IPS-18a (cell line): Measurements from ENCODE around the gene NEDD4L.
A peak's percentile ranks its signal among the peaks of the same experiment; 100 is the strongest.
"Not testable (repeated sequence)": the region's sequence is repeated elsewhere in the genome, so short reads cannot be mapped to it uniquely, and the experiment has no call there.

Source experiments
- H3K27ac ChIP-seq: one replicate; pipeline ENCODE4 v1.5.1; 2013; ENCODE audit warnings: low read length
- H3K27me3 ChIP-seq: one replicate; pipeline ENCODE4 v1.6.1; 2013; ENCODE audit warnings: mild to moderate bottlenecking, low read length; ENCODE audit not compliant: control insufficient read depth, insufficient read depth
- H3K36me3 ChIP-seq: one replicate; pipeline ENCODE4 v1.6.1; 2013; ENCODE audit warnings: low read depth, low read length; ENCODE audit not compliant: control insufficient read depth
- H3K4me1 ChIP-seq: one replicate; pipeline ENCODE4 v1.6.1; 2013; ENCODE audit warnings: low read depth, low read length; ENCODE audit not compliant: control insufficient read depth
- H3K4me3 ChIP-seq: one replicate; pipeline ENCODE4 v1.5.1; 2013; ENCODE audit warnings: low read length
- H3K9ac ChIP-seq: one replicate; pipeline ENCODE4 v1.6.1; 2013; ENCODE audit warnings: mild to moderate bottlenecking, low read length, moderate library complexity
- H3K9me3 ChIP-seq: one replicate; pipeline ENCODE4 v1.6.1; 2013; ENCODE audit warnings: low read depth, low read length; ENCODE audit not compliant: control insufficient read depth

NEDD4L gene

GRCh38 chr18:58253871-58254270, 209.8 kb downstream of the NEDD4L start:
- no peak overlapping the region for H3K4me3 ChIP-seq
- H3K27ac ChIP-seq: no peak overlapping the region
- H3K9ac ChIP-seq: no peak overlapping the region
- peaks cover 28% of the 10 kb centered on the region for H3K4me1 ChIP-seq
- H3K36me3 ChIP-seq: no peaks in the 10 kb centered on the region
- no peaks in the 10 kb centered on the region for H3K27me3 ChIP-seq
- H3K9me3 ChIP-seq: no peaks in the 10 kb centered on the region

- Histone ChIP-seq H3K27ac (no peak overlapping the region), H3K9me3 (no peaks in the 10 kb centered on the region), H3K36me3 (no peaks in the 10 kb centered on the region), H3K4me3 (peak overlapping the region; percentile 59), H3K27me3 (no peaks in the 10 kb centered on the region), H3K4me1 (peaks cover 39% of the 10 kb centered on the region), H3K9ac (no peak overlapping the region)
Observed at GRCh38 chr18:58254873-58255511, 211.0 kb downstream of the NEDD4L start.

GRCh38 chr18:58255701-58256311, 211.8 kb downstream of the NEDD4L start:
- H3K9ac ChIP-seq: no peak overlapping the region
- no peaks in the 10 kb centered on the region for H3K36me3 ChIP-seq
- H3K4me3 ChIP-seq: no peak overlapping the region
- H3K27me3 ChIP-seq: no peaks in the 10 kb centered on the region
- no peak overlapping the region for H3K27ac ChIP-seq
- peaks cover 42% of the 10 kb centered on the region for H3K4me1 ChIP-seq
- H3K9me3 ChIP-seq: no peaks in the 10 kb centered on the region

- Histone ChIP-seq H3K4me1 (peaks cover 42% of the 10 kb centered on the region), H3K27ac (no peak overlapping the region), H3K4me3 (no peak overlapping the region), H3K36me3 (no peaks in the 10 kb centered on the region), H3K9ac (no peak overlapping the region), H3K9me3 (no peaks in the 10 kb centered on the region), H3K27me3 (no peaks in the 10 kb centered on the region)
Observed at GRCh38 chr18:58256316-58257080, 212.5 kb downstream of the NEDD4L start.

GRCh38 chr18:58257461-58257860, 213.4 kb downstream of the NEDD4L start:
- no peaks in the 10 kb centered on the region for H3K9me3 ChIP-seq
- H3K27ac ChIP-seq: no peak overlapping the region
- H3K4me3 ChIP-seq: no peak overlapping the region
- H3K36me3 ChIP-seq: no peaks in the 10 kb centered on the region
- H3K9ac ChIP-seq: no peak overlapping the region
- no peaks in the 10 kb centered on the region for H3K27me3 ChIP-seq
- H3K4me1 ChIP-seq: peaks cover 36% of the 10 kb centered on the region

GRCh38 chr18:58258692-58259342, 214.8 kb downstream of the NEDD4L start:
- no peak overlapping the region for H3K9ac ChIP-seq

GRCh38 chr18:58263055-58263957, 219.3 kb downstream of the NEDD4L start:
- H3K4me1 ChIP-seq: peaks cover 25% of the 10 kb centered on the region
- H3K36me3 ChIP-seq: no peaks in the 10 kb centered on the region
- no peak overlapping the region for H3K27ac ChIP-seq
- no peaks in the 10 kb centered on the region for H3K27me3 ChIP-seq
- H3K9me3 ChIP-seq: no peaks in the 10 kb centered on the region
- H3K4me3 ChIP-seq: no peak overlapping the region
- H3K9ac ChIP-seq: no peak overlapping the region

More at GRCh38 chr18:58258692-58259342, 214.8 kb downstream of the NEDD4L start:
- Histone ChIP-seq H3K27ac (no peak overlapping the region), H3K4me3 (no peak overlapping the region), H3K36me3 (no peaks in the 10 kb centered on the region), H3K27me3 (no peaks in the 10 kb centered on the region), H3K9me3 (no peaks in the 10 kb centered on the region), H3K4me1 (peaks cover 43% of the 10 kb centered on the region)

- H3K27me3 ChIP-seq: no peaks in the 10 kb centered on the region
Observed at GRCh38 chr18:58264075-58264474, 220.0 kb downstream of the NEDD4L start.

GRCh38 chr18:58264840-58265239, 220.8 kb downstream of the NEDD4L start:
- Histone ChIP-seq H3K9me3 (no peaks in the 10 kb centered on the region), H3K9ac (no peak overlapping the region), H3K4me3 (no peak overlapping the region), H3K27ac (no peak overlapping the region), H3K36me3 (no peaks in the 10 kb centered on the region), H3K27me3 (no peaks in the 10 kb centered on the region), H3K4me1 (peaks cover 16% of the 10 kb centered on the region)

More at GRCh38 chr18:58264075-58264474, 220.0 kb downstream of the NEDD4L start:
- no peak overlapping the region for H3K9ac ChIP-seq
- H3K4me3 ChIP-seq: no peak overlapping the region
- no peak overlapping the region for H3K27ac ChIP-seq
- H3K36me3 ChIP-seq: no peaks in the 10 kb centered on the region
- no peaks in the 10 kb centered on the region for H3K9me3 ChIP-seq
- H3K4me1 ChIP-seq: peaks cover 23% of the 10 kb centered on the region

- H3K27me3 ChIP-seq, H3K27ac ChIP-seq, H3K9ac ChIP-seq, H3K36me3 ChIP-seq, H3K9me3 ChIP-seq, H3K4me3 ChIP-seq: not testable (repeated sequence)
- peaks cover 11% of the 10 kb centered on the region for H3K4me1 ChIP-seq
Observed at GRCh38 chr18:58265489-58265888, 221.5 kb downstream of the NEDD4L start.

- Histone ChIP-seq H3K27ac (no peak overlapping the region), H3K36me3 (no peaks in the 10 kb centered on the region), H3K27me3 (no peaks in the 10 kb centered on the region), H3K9me3 (no peaks in the 10 kb centered on the region), H3K4me1 (peaks cover 11% of the 10 kb centered on the region), H3K9ac (no peak overlapping the region), H3K4me3 (no peak overlapping the region)
Observed at GRCh38 chr18:58266291-58266690, 222.3 kb downstream of the NEDD4L start.
